Vagina (tissue), 2 donors: Measurements from ENCODE around the gene XPO4. TPM values are rescaled to one million over a fixed set of nuclear protein-coding genes. Genes with fewer than 3 reads are reported as not detected.

ENCODE experiments used
- DNase-seq, 2 donors: peaks; one replicate each; pipeline ENCODE4 v3.0.0-alpha.2; 2017; ENCODE audit errors: extremely low spot score in 2 of 2
- H3K27ac ChIP-seq: fragments of 200-600 bp; sonication (generic); one replicate; pipeline ENCODE4 v1.5.1; 2019
- H3K27me3 ChIP-seq: fragments of 200-600 bp; sonication (generic); one replicate; pipeline ENCODE4 v1.5.1; 2019
- H3K36me3 ChIP-seq, 2 donors: fragments of 200-600 bp; sonication (generic); one replicate each; pipeline ENCODE4 v1.5.1; 2017 to 2019
- H3K4me1 ChIP-seq: fragments of 200-600 bp; sonication (generic); one replicate; pipeline ENCODE4 v1.5.1; 2019
- H3K4me3 ChIP-seq, 2 donors: fragments of 200-600 bp; sonication (generic); 1 replicate in 1 of 2; 2 replicates in 1 of 2; pipeline ENCODE4 v1.5.1; 2016 to 2019
- H3K9me3 ChIP-seq: fragments of 200-600 bp; sonication (generic); one replicate; pipeline ENCODE4 v1.5.1; 2019
- POLR2A ChIP-seq, 2 donors: fragments of 450-650 bp; IDR thresholded peaks; one replicate each; pipeline ENCODE4 v1.6.1; 2017; ENCODE audit warnings: antibody characterized with exemption in 2 of 2, mild to moderate bottlenecking in 2 of 2, moderate library complexity in 2 of 2
- POLR2AphosphoS5 ChIP-seq, 2 donors: sonication (generic); formaldehyde crosslinking; IDR thresholded peaks; one replicate each; pipeline ENCODE4 v1.9.0; 2017; ENCODE audit warnings: antibody characterized with exemption in 2 of 2, mild to moderate bottlenecking in 2 of 2, low read depth in 1 of 2; ENCODE audit not compliant: insufficient read depth in 1 of 2
- intact Hi-C: fragments of 100-400 bp; cut with DNase I; formaldehyde crosslinking; loops from one replicate; pipeline ENCODE4 v1.15.1; 2023
- total RNA-seq: library from RNA; depleted of rRNA; stranded (reverse); fragments of >200 nt; gene quantifications from one replicate; pipeline ENCODE4 v1.2.3, GENCODE V29; 2016
- TF ChIP-seq, protein P1 (sequence below), 3 experiments: fragments of 450-650 bp in 2 of 3; fragments of 200-600 bp in 1 of 3; sonication (generic) in 1 of 3; IDR thresholded peaks; one replicate each; pipeline ENCODE4 v1.5.1; 2017 to 2019; ENCODE audit warnings: antibody characterized with exemption in 3 of 3, mild to moderate bottlenecking in 2 of 3, moderate library complexity in 2 of 3

Gene XPO4
- total RNA-seq, 1 donor from 2014 or later, result 17.7 TPM

DNA sequence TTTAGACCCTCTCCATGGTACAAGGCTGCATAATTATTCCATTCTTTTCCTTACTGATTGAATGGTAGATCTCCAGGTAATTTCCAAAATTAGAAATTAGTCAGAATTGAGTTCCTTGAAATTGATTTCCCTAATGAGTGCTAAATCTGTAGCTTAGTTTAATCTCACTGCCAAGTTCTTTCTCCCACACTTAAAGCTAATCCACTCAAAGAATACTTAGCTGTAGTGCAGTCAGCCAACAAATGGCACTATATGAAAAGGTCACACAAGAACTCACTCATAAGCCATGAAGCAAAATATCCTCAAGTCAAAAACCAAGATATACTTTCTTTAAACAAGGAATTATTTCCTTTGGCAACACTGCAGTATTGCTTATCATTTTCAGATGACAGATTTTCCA is 62.0 kb downstream of the XPO4 start:
- Histone ChIP-seq H3K27me3 (no peaks in the 10 kb centered on the region), H3K36me3 (peaks cover 0 to 29% of the 10 kb centered on the region in 2 donors), H3K27ac (no peak overlapping the region), H3K4me3 (no peak overlapping the region), H3K4me1 (no peaks in the 10 kb centered on the region), H3K9me3 (no peaks in the 10 kb centered on the region)
- TF ChIP-seq POLR2A (IDR thresholded peaks at IDR 0.05), result no peak
- no peak for TF ChIP-seq POLR2AphosphoS5 (IDR thresholded peaks at IDR 0.05; ENCODE audit: insufficient read depth in 1 of 2, low read depth in 1 of 2)
- TF ChIP-seq, protein P1, sequence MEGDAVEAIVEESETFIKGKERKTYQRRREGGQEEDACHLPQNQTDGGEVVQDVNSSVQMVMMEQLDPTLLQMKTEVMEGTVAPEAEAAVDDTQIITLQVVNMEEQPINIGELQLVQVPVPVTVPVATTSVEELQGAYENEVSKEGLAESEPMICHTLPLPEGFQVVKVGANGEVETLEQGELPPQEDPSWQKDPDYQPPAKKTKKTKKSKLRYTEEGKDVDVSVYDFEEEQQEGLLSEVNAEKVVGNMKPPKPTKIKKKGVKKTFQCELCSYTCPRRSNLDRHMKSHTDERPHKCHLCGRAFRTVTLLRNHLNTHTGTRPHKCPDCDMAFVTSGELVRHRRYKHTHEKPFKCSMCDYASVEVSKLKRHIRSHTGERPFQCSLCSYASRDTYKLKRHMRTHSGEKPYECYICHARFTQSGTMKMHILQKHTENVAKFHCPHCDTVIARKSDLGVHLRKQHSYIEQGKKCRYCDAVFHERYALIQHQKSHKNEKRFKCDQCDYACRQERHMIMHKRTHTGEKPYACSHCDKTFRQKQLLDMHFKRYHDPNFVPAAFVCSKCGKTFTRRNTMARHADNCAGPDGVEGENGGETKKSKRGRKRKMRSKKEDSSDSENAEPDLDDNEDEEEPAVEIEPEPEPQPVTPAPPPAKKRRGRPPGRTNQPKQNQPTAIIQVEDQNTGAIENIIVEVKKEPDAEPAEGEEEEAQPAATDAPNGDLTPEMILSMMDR (IDR thresholded peaks at IDR 0.05), result no peak
- intact Hi-C loops, result no loop called here
- DNase-seq, result no peak

DNA sequence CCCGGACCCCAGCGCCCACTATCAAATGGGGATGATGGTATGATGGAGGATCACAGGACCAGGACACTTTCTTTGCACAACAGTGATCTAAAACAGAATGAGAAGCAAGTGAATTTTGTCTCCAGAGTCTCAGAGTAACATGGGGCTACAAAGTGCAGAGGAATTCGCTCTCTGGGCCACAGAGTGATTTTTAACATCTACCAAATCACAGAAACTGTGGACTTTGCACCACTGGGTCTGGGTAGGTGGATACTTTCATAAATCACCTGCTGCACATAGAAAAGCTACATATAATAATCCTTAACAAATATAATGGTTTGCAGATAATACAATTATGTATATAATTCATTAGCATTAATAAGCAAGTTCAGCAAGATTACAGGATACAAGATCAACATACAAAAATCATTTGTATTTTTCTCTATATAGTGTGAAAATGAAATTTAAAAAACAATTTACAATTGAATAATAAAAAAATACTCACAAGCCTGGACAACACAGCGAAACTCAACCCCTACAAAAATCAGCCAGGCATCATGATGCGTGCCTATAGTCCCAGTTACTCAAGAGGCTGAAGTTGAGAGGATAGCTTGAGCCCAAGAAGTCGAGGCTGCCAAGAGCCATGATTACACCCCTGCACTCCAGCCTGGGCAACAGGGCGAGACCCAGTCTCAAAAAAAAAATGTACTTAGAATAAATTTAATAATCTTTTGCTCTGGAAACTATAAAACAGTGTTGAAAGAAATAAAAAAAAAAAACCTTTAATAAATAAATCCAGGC is 68.5 kb downstream of the XPO4 start:
- Histone ChIP-seq H3K36me3 (peaks cover 0 to 16% of the 10 kb centered on the region in 2 donors), H3K4me1 (no peaks in the 10 kb centered on the region), H3K27me3 (no peaks in the 10 kb centered on the region), H3K4me3 (no peak overlapping the region), H3K27ac (no peak overlapping the region), H3K9me3 (no peaks in the 10 kb centered on the region)
- intact Hi-C loops, result no loop called here
- TF ChIP-seq, protein P1 (IDR thresholded peaks at IDR 0.05), result no peak
- TF ChIP-seq POLR2AphosphoS5 (IDR thresholded peaks at IDR 0.05; ENCODE audit: insufficient read depth in 1 of 2, low read depth in 1 of 2) (no peak), POLR2A (IDR thresholded peaks at IDR 0.05) (no peak)
- no peak for DNase-seq

DNA sequence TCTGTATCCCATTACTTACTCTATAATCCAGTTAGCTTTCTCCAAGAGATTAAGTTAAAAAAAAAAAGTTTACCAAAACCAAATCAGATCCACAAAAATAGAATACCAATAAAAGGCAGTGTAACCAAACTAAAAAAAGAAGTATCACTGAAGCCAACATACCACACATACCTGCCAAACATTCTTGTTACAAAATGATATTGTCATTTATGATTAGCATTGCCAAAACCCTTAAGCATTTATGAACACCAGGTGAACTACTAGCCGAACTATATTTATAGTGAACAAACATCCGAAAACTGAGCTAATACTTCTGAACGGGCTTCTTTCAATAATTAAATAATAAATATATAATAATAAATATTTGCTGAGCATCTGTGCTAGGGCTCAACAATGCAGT is 69.7 kb downstream of the XPO4 start:
- H3K9me3 ChIP-seq, result no peaks in the 10 kb centered on the region
- H3K4me1 ChIP-seq, result peaks cover 9% of the 10 kb centered on the region
- no peaks in the 10 kb centered on the region for H3K27me3 ChIP-seq
- peaks cover 0 to 14% of the 10 kb centered on the region in 2 donors for H3K36me3 ChIP-seq
- no peak overlapping the region for H3K4me3 ChIP-seq
- intact Hi-C loops, result no loop called here
- no peak for TF ChIP-seq POLR2AphosphoS5 (IDR thresholded peaks at IDR 0.05; ENCODE audit: insufficient read depth in 1 of 2, low read depth in 1 of 2)
- TF ChIP-seq POLR2A (IDR thresholded peaks at IDR 0.05), result no peak
- TF ChIP-seq, protein P1 (IDR thresholded peaks at IDR 0.05), result no peak
- DNase-seq, result no peak
- H3K27ac ChIP-seq, result no peak overlapping the region

DNA sequence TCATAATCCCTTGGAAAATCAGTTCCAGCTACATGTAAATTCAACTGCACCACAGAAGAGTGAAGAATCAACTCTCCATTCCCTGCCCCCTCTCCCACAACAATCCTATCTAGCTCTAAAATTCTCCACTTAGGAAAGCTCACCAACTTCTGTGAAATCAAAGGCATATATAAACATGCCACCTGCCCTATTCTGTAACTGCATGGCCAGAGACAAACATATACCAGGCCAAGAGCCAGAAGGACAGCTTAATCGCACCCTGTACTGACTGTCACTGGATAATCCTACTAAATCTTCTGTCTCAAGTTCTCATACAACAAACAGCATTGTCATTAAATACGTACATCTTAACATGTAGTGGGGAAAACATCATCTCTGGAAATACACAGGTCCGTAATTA is 70.6 kb downstream of the XPO4 start:
- DNase-seq, result no peak
- Histone ChIP-seq H3K4me1 (peaks cover 9% of the 10 kb centered on the region), H3K36me3 (peaks cover 0 to 4% of the 10 kb centered on the region in 2 donors), H3K27me3 (no peaks in the 10 kb centered on the region), H3K9me3 (no peaks in the 10 kb centered on the region), H3K4me3 (no peak overlapping the region), H3K27ac (no peak overlapping the region)
- intact Hi-C loops, result no loop called here
- TF ChIP-seq POLR2AphosphoS5 (IDR thresholded peaks at IDR 0.05; ENCODE audit: insufficient read depth in 1 of 2, low read depth in 1 of 2), result no peak
- TF ChIP-seq, protein P1 (IDR thresholded peaks at IDR 0.05), result no peak
- no peak for TF ChIP-seq POLR2A (IDR thresholded peaks at IDR 0.05)

DNA sequence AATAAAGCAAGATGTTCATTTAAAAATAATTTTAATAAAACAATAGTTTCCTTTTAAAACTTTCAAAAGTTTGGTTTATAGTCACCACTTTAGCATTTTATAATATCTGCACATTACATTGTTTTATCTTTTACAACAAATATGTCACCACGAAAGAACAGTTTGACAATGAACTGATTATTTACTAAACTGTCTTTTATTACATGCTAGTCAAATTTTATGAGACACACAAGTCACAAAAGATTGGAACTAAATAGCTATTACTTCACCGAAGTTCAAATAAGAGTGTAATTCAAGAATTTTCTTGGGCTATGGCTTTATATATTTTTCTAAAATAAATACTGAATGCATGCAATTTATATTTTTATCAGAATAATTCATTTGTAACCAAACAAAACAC is 71.3 kb downstream of the XPO4 start:
- TF ChIP-seq POLR2A (IDR thresholded peaks at IDR 0.05) (no peak), POLR2AphosphoS5 (IDR thresholded peaks at IDR 0.05; ENCODE audit: insufficient read depth in 1 of 2, low read depth in 1 of 2) (no peak)
- TF ChIP-seq, protein P1 (IDR thresholded peaks at IDR 0.05), result no peak
- Histone ChIP-seq H3K36me3 (no peaks in the 10 kb centered on the region), H3K27ac (no peak overlapping the region), H3K27me3 (no peaks in the 10 kb centered on the region), H3K4me1 (peaks cover 9% of the 10 kb centered on the region), H3K4me3 (no peak overlapping the region), H3K9me3 (no peaks in the 10 kb centered on the region)
- no peak for DNase-seq
- intact Hi-C loops, result no loop called here
